ENCODE results near the gene FDX2. TPM values are rescaled to one million over a fixed set of nuclear protein-coding genes. Genes with fewer than 3 reads are reported as not detected.

FDX2 gene
- total RNA-seq, 1 donor from 2014 or later: 11.4 TPM

DNA sequence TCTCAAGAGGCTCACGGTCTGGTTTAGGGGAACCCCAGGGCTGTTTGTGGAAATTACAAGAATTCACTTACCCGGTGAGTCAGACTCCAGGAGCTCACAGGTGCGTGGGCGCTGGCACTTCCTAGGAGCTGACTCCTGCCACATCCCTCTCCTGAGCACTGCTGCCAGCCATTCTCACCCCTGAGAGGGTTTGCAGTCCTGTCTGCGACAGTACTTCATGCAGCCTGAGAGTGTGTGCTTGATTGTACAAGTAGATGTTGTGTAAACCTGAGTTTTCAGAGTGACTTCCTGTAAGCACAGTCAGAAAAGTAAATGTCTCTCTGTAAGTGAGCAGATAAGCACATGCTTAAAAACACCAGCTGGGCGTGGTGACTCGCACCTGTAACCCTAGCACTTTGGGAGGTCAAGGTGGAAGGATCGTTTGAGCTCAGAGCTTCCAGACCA lies 55.7 kb downstream of the FDX2 start:
- DNase-seq (ENCODE audit: low spot score in 2 of 2) (no peak), FAIRE-seq (no peak)

Small RNAs within 50 kb of the gene (small RNA-seq; reads per million reads assigned to genes)
- gene AC011511.1: not detected
- not detected for gene AC011511.4

Other genes with a start within 250 kb of the FDX2 start
- gene SHFL, start 229.7 kb downstream of the FDX2 start, total RNA-seq: 3.3 TPM
- not detected for gene ANGPTL6, start 213.3 kb downstream of the FDX2 start, total RNA-seq
- gene PPAN, start 209.7 kb downstream of the FDX2 start, total RNA-seq: 15.1 TPM
- 4.1 TPM for gene P2RY11, start 204.3 kb downstream of the FDX2 start, total RNA-seq
- 108 TPM for gene EIF3G, start 196.1 kb downstream of the FDX2 start, total RNA-seq
- gene DNMT1, start 121.1 kb downstream of the FDX2 start, total RNA-seq: 28.9 TPM
- 2.4 TPM for gene S1PR2, start 84.7 kb downstream of the FDX2 start, total RNA-seq
- gene MRPL4, start 63.8 kb downstream of the FDX2 start, total RNA-seq: 10.2 TPM
- gene ICAM1, start 44.9 kb downstream of the FDX2 start, total RNA-seq: 0.41 TPM
- gene ICAM4, start 29.1 kb downstream of the FDX2 start, total RNA-seq: 0.41 TPM
- 6.1 TPM for gene ICAM5, start 26.1 kb downstream of the FDX2 start, total RNA-seq
- gene ZGLP1, start 6.2 kb downstream of the FDX2 start, total RNA-seq: 1.6 TPM
- gene RAVER1, start 17.5 kb upstream of the FDX2 start, total RNA-seq: 2.4 TPM
- 0.82 TPM for gene ICAM3, start 23.6 kb upstream of the FDX2 start, total RNA-seq
- 29.8 TPM for gene TYK2, start 64.6 kb upstream of the FDX2 start, total RNA-seq
- 44.0 TPM for gene CDC37, start 87.5 kb upstream of the FDX2 start, total RNA-seq
- 3.3 TPM for gene PDE4A, start 104.5 kb upstream of the FDX2 start, total RNA-seq
- gene KEAP1, start 187.3 kb upstream of the FDX2 start, total RNA-seq: 45.7 TPM
- gene S1PR5, start 201.4 kb upstream of the FDX2 start, total RNA-seq: 0.41 TPM
- 7.3 TPM for gene ATG4D, start 227.9 kb upstream of the FDX2 start, total RNA-seq
- gene KRI1, start 250.0 kb upstream of the FDX2 start, total RNA-seq: 2.0 TPM

Data from frontal cortex (tissue), 4 donors.